SK-N-SH (cell line): Measurements from ENCODE around the gene MCF2L. TPM values are rescaled to one million over a fixed set of nuclear protein-coding genes. Genes with fewer than 3 reads are reported as not detected.

ENCODE experiments used
- CTCF ChIA-PET: fragments of 300-600, 350-600 bp; formaldehyde crosslinking; extraction: SDS; loops from one replicate; lab custom pipeline; 2021; lab: Yijun Ruan, JAX
- POLR2A ChIA-PET: fragments of 350-600 bp; sonication (Branson Sonifier 250); formaldehyde crosslinking; extraction: SDS; loops from one replicate; lab custom pipeline; 2020; ENCODE audit warnings: antibody characterized with exemption, inconsistent platforms; lab: Yijun Ruan, JAX
- DNase-seq: peaks from one replicate; pipeline ENCODE4 v3.0.0; 2012
- H2AFZ ChIP-seq: fragments of 200-600 bp; sonication (generic); 2 replicates; pipeline ENCODE4 v1.8.1; 2016; ENCODE audit warnings: antibody characterized with exemption, mild to moderate bottlenecking, low read depth
- H3F3A ChIP-seq: fragments of 200-600 bp; sonication (generic); replicated peaks from 2 replicates; pipeline ENCODE3; 2016; ENCODE audit warnings: antibody characterized with exemption, mild to moderate bottlenecking; ENCODE audit not compliant: insufficient read depth
- H3K27ac ChIP-seq, 2 experiments: fragments of 200-500 bp in 1 of 2; fragments of 200-600 bp in 1 of 2; sonication (Bioruptor generic) in 1 of 2; sonication (generic), shearing (Covaris generic) in 1 of 2; 2 replicates each; pipeline versions ENCODE4 v1.5.1 to v1.6.1; 2014 to 2016; ENCODE audit warnings: low read depth in 2 of 2, inconsistent platforms in 1 of 2, low read length in 1 of 2, mild to moderate bottlenecking in 1 of 2, mixed read lengths in 1 of 2
- H3K27me3 ChIP-seq: fragments of 200-600 bp; sonication (generic), shearing (Covaris generic); 2 replicates; pipeline ENCODE4 v1.6.1; 2016; ENCODE audit warnings: mixed run types; ENCODE audit not compliant: insufficient read depth
- H3K36me3 ChIP-seq, 2 experiments: fragments of 200-500 bp in 1 of 2; fragments of 200-600 bp in 1 of 2; sonication (Bioruptor generic) in 1 of 2; sonication (generic) in 1 of 2; replicated peaks in 1 of 2; 2 replicates each; pipeline versions ENCODE3 to v1.5.1; 2014 to 2016; ENCODE audit warnings: low read length in 1 of 2, mild to moderate bottlenecking in 1 of 2; ENCODE audit not compliant: insufficient read depth in 2 of 2, control insufficient read depth in 1 of 2
- H3K4me1 ChIP-seq, 2 experiments: fragments of 200-500 bp in 1 of 2; fragments of 200-600 bp in 1 of 2; sonication (Bioruptor generic) in 1 of 2; sonication (generic), shearing (Covaris generic) in 1 of 2; 2 replicates each; pipeline versions ENCODE4 v1.5.1 to v1.6.1; 2014 to 2016; ENCODE audit warnings: low read depth in 1 of 2, low read length in 1 of 2, mixed run types in 1 of 2; ENCODE audit not compliant: insufficient read depth in 2 of 2, control insufficient read depth in 1 of 2
- H3K4me2 ChIP-seq: fragments of 200-600 bp; sonication (generic), shearing (Covaris generic); 2 replicates; pipeline ENCODE4 v1.6.1; 2017; ENCODE audit warnings: mixed run types
- H3K4me3 ChIP-seq, 2 experiments: fragments of 200-500 bp in 1 of 2; fragments of 200-600 bp in 1 of 2; sonication (Bioruptor generic) in 1 of 2; sonication (generic), shearing (Covaris generic) in 1 of 2; 2 replicates each; pipeline versions ENCODE4 v1.5.1 to v1.8.1; 2014 to 2016; ENCODE audit warnings: low read depth in 2 of 2, inconsistent platforms in 1 of 2, low read length in 1 of 2, mild to moderate bottlenecking in 1 of 2, mixed read lengths in 1 of 2, moderate library complexity in 1 of 2
- H3K79me2 ChIP-seq: fragments of 200-600 bp; sonication (generic); 2 replicates; pipeline ENCODE4 v1.8.1; 2017; ENCODE audit warnings: mild to moderate bottlenecking; ENCODE audit not compliant: insufficient read depth
- H3K9ac ChIP-seq: fragments of 200-600 bp; sonication (generic); 2 replicates; pipeline ENCODE4 v1.6.1; 2017; ENCODE audit warnings: mixed run types
- H3K9me2 ChIP-seq: fragments of 200-600 bp; sonication (generic); 2 replicates; pipeline ENCODE4 v1.6.1; 2017; ENCODE audit warnings: mixed run types
- H3K9me3 ChIP-seq: fragments of 200-600 bp; sonication (generic); 2 replicates; pipeline ENCODE4 v1.6.1; 2017; ENCODE audit warnings: mixed run types, mild to moderate bottlenecking, moderate library complexity
- H4K20me1 ChIP-seq: fragments of 200-600 bp; sonication (generic); 2 replicates; pipeline ENCODE4 v1.6.1; 2017; ENCODE audit warnings: mild to moderate bottlenecking, mixed run types; ENCODE audit not compliant: insufficient read depth
- CHD2 ChIP-seq: fragments of 150-350 bp; IDR thresholded peaks from 2 replicates; pipeline ENCODE4 v1.6.1; 2018; ENCODE audit warnings: low read length; ENCODE audit not compliant: partially characterized antibody
- FOSL2 ChIP-seq: IDR thresholded peaks from 2 replicates; pipeline ENCODE4 v1.4.0; 2012; ENCODE audit warnings: low read depth, mild to moderate bottlenecking, moderate library complexity, borderline replicate concordance
- FOXJ3 ChIP-seq: sonication (generic); formaldehyde crosslinking; IDR thresholded peaks from 2 replicates; pipeline ENCODE4 v1.5.1; 2020; ENCODE audit warnings: mild to moderate bottlenecking, missing genetic modification reagents
- GABPA ChIP-seq: IDR thresholded peaks from 2 replicates; pipeline ENCODE4 v1.4.0; 2012; ENCODE audit warnings: low read depth, mild to moderate bottlenecking
- GATA2 ChIP-seq: sonication (generic); formaldehyde crosslinking; IDR thresholded peaks from 2 replicates; pipeline ENCODE4 v1.5.0; 2020; ENCODE audit warnings: mild to moderate bottlenecking, missing genetic modification reagents
- MAX ChIP-seq: IDR thresholded peaks from 2 replicates; pipeline ENCODE4 v1.4.0; 2012; ENCODE audit warnings: low read depth
- MEF2A ChIP-seq: IDR thresholded peaks from 2 replicates; pipeline ENCODE4 v1.4.0; 2012; ENCODE audit warnings: low read depth, borderline replicate concordance
- NRF1 ChIP-seq: IDR thresholded peaks from 2 replicates; pipeline ENCODE4 v1.6.1; 2012; ENCODE audit warnings: low read depth, mild to moderate bottlenecking, low read length
- POLR2AphosphoS5 ChIP-seq: IDR thresholded peaks from 2 replicates; pipeline ENCODE4 v1.6.1; 2012; ENCODE audit warnings: low read depth, low read length
- RAD21 ChIP-seq: IDR thresholded peaks from 2 replicates; pipeline ENCODE4 v1.6.1; 2012; ENCODE audit warnings: mild to moderate bottlenecking, low read length
- RCOR1 ChIP-seq: fragments of 150-350 bp; IDR thresholded peaks from 2 replicates; pipeline ENCODE4 v1.6.1; 2017; ENCODE audit warnings: antibody characterized with exemption, low read length
- RFX5 ChIP-seq: IDR thresholded peaks from 2 replicates; pipeline ENCODE4 v1.6.1; 2012; ENCODE audit warnings: mild to moderate bottlenecking, improper control_type of control experiment, low read length
- RXRA ChIP-seq: IDR thresholded peaks from 2 replicates; pipeline ENCODE4 v1.4.0; 2012; ENCODE audit warnings: low read depth, mild to moderate bottlenecking, borderline replicate concordance
- TCF12 ChIP-seq: IDR thresholded peaks from 2 replicates; pipeline ENCODE4 v1.4.0; 2012
- TEAD4 ChIP-seq: IDR thresholded peaks from 2 replicates; pipeline ENCODE4 v1.4.0; 2012; ENCODE audit warnings: mild to moderate bottlenecking, borderline replicate concordance; ENCODE audit not compliant: insufficient read depth
- USF2 ChIP-seq: fragments of 150-350 bp; IDR thresholded peaks from 2 replicates; pipeline ENCODE4 v1.6.1; 2017; ENCODE audit warnings: antibody characterized with exemption, low read length, low read depth, borderline replicate concordance
- WGBS: methylation state at CpG from one replicate; pipeline ENCODE4 v1.1.6; 2017; ENCODE audit warnings: low lambda C conversion rate; 5-methylcytosine and 5-hydroxymethylcytosine counted together
- polyA plus RNA-seq, 3 experiments: library from polyadenylated mRNA; depleted of rRNA; stranded (reverse); fragments of >200 nt; gene quantifications; 2 replicates each; pipeline ENCODE4 v1.2.3, GENCODE V29; 2012
- TF ChIP-seq, protein P1 (sequence below): IDR thresholded peaks from 2 replicates; pipeline ENCODE4 v1.4.0; 2012; ENCODE audit warnings: low read depth, borderline replicate concordance
- TF ChIP-seq, protein P2 (sequence below): IDR thresholded peaks from 2 replicates; pipeline ENCODE4; 2012

MCF2L gene
- polyA plus RNA-seq, 1 of the 3 experiments (the other 2 are of a cell fraction) = 0.56 TPM

DNA sequence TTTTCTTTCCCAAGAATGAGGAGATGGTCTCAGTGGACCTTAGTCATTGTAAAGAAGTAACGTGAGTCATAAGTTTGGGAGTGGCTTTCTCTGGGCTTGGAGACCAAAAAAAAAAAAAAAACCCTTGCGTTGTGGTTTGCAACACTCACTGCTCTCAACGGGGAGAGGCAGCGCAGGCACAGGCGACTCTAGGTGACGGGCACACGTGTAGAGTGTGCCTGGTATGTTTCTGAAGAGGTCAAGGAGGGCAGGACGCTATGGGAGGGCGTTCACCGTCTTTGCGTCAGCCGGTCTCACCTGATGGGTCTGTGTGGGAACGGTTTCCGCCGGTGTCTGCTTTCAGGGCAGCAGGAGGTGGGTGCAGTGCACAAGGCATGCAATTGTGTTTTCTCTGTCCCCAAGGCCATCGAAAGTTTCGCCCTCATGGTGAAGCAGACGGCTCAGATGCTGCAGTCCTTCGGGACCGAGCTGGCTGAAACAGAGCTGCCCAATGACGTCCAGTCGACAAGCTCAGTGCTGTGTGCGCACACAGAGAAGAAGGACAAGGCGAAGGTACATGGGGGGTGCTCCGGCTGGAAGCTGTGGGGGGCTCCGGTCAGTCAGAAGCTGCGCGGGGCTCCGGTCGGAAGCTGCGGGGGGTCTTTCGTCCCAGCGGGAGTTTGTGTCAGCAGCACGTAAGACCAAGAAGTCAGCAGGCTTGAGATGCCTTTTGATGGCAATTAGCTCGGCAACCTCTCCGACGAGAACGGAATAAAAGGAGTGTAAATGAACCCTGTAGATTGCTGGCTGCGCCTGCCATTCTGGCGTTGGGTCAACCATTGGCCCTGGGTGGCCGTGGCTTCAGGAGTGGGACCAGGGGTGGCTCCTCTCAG is 95.8 kb downstream of the MCF2L start:
- Histone ChIP-seq H3K4me1 (no peaks in the 10 kb centered on the region), H4K20me1 (no peaks in the 10 kb centered on the region), H3K9me3 (no peaks in the 10 kb centered on the region), H3K4me2 (no peak overlapping the region), H3K4me3 (no peak overlapping the region), H3F3A (no peaks in the 10 kb centered on the region), H3K9ac (no peak overlapping the region), H2AFZ (no peak overlapping the region), H3K9me2 (no peaks in the 10 kb centered on the region), H3K27me3 (no peaks in the 10 kb centered on the region), H3K36me3 (no peaks in the 10 kb centered on the region), H3K27ac (no peak overlapping the region), H3K79me2 (no peaks in the 10 kb centered on the region)
- POLR2A ChIA-PET = interaction anchor here (0.7 kb wide), 1 partner anchor 9 kb away, joined by 3 read pairs; no protein-coding TSS in a partner anchor
- DNase-seq = no peak
- TF ChIP-seq RXRA (no peak), MEF2A (no peak)
- CTCF ChIA-PET = interaction anchor here (0.6 to 1.4 kb wide), 3 partner anchors 36 to 122 kb away, joined by 3 read pairs; no protein-coding TSS in a partner anchor
- 71% methylated on average over 30 of the region's 41 CpGs for WGBS

GRCh38 chr13:113065406-113066141 is 96.6 kb downstream of the MCF2L start:
- Histone ChIP-seq H3K4me1 (no peaks in the 10 kb centered on the region), H3K9ac (no peak overlapping the region), H2AFZ (no peak overlapping the region), H3K9me2 (no peaks in the 10 kb centered on the region), H3K27me3 (no peaks in the 10 kb centered on the region), H3F3A (no peaks in the 10 kb centered on the region), H3K4me2 (no peak overlapping the region), H3K36me3 (no peaks in the 10 kb centered on the region), H3K9me3 (no peaks in the 10 kb centered on the region), H3K27ac (no peak overlapping the region), H3K4me3 (no peak overlapping the region)
- POLR2A ChIA-PET = no interaction called here
- 80% methylated on average over 10 of the region's 29 CpGs for WGBS
- CTCF ChIA-PET = interaction anchor here (0.6 to 1.4 kb wide), 4 partner anchors 36 to 123 kb away, joined by 3 read pairs; no protein-coding TSS in a partner anchor
- DNase-seq = no peak
- TF ChIP-seq GATA2 (CRISPR knock-in tag) = no peak
- TF ChIP-seq TCF12 = no peak
- TF ChIP-seq RAD21 = no peak
- TF ChIP-seq, all 33 proteins: peak for 0
- Histone ChIP-seq H3K79me2 (no peaks in the 10 kb centered on the region), H4K20me1 (no peaks in the 10 kb centered on the region)

DNA sequence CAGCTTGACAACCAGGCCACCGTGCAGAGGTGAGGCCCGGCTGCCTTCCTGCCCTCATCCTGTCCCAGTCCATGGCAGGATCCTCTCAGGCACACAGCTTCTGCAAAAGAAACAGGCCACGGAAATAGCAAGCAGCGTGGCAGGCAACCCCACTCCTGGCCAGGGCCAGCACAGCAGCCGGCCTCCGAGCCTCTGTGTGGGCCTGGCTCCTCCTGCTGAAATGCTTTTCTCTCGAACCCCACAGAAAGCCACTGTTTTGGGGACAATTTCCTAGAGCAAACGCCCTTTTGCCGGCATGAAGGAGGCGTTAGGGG is 97.1 kb downstream of the MCF2L start:
- Histone ChIP-seq H3K4me1 (no peaks in the 10 kb centered on the region), H3K9me2 (no peaks in the 10 kb centered on the region), H3K79me2 (no peaks in the 10 kb centered on the region), H3K36me3 (no peaks in the 10 kb centered on the region), H3K27ac (no peak overlapping the region), H3K27me3 (no peaks in the 10 kb centered on the region), H3K9me3 (no peaks in the 10 kb centered on the region), H3K4me3 (no peak overlapping the region), H3K9ac (no peak overlapping the region), H4K20me1 (no peaks in the 10 kb centered on the region), H3F3A (no peaks in the 10 kb centered on the region), H3K4me2 (no peak overlapping the region), H2AFZ (no peak overlapping the region)
- no peak for TF ChIP-seq FOXJ3 (CRISPR knock-in tag)
- TF ChIP-seq USF2 = no peak
- TF ChIP-seq NRF1 = no peak
- no peak for TF ChIP-seq POLR2AphosphoS5
- TF ChIP-seq, protein P1, sequence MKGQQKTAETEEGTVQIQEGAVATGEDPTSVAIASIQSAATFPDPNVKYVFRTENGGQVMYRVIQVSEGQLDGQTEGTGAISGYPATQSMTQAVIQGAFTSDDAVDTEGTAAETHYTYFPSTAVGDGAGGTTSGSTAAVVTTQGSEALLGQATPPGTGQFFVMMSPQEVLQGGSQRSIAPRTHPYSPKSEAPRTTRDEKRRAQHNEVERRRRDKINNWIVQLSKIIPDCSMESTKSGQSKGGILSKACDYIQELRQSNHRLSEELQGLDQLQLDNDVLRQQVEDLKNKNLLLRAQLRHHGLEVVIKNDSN = no peak
- no peak for TF ChIP-seq TEAD4
- TF ChIP-seq, protein P2, sequence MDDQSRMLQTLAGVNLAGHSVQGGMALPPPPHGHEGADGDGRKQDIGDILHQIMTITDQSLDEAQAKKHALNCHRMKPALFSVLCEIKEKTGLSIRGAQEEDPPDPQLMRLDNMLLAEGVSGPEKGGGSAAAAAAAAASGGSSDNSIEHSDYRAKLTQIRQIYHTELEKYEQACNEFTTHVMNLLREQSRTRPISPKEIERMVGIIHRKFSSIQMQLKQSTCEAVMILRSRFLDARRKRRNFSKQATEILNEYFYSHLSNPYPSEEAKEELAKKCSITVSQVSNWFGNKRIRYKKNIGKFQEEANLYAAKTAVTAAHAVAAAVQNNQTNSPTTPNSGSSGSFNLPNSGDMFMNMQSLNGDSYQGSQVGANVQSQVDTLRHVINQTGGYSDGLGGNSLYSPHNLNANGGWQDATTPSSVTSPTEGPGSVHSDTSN = no peak
- no peak for TF ChIP-seq MAX
- TF ChIP-seq TCF12 = no peak
- no peak for TF ChIP-seq GATA2 (CRISPR knock-in tag)
- no peak for TF ChIP-seq RXRA
- no peak for TF ChIP-seq GABPA
- TF ChIP-seq CHD2 = no peak
- no peak for TF ChIP-seq RFX5
- no peak for TF ChIP-seq RCOR1
- TF ChIP-seq FOSL2 = no peak
- 66% methylated on average over 4 of the region's 10 CpGs for WGBS
- DNase-seq = no peak
- ChIA-PET POLR2A (no interaction called here), CTCF (interaction anchor here (1.4 kb wide), 2 partner anchors 36 to 123 kb away, joined by 3 read pairs; no protein-coding TSS in a partner anchor)
